ENCODE measurements around the gene CERS6.

DNA sequence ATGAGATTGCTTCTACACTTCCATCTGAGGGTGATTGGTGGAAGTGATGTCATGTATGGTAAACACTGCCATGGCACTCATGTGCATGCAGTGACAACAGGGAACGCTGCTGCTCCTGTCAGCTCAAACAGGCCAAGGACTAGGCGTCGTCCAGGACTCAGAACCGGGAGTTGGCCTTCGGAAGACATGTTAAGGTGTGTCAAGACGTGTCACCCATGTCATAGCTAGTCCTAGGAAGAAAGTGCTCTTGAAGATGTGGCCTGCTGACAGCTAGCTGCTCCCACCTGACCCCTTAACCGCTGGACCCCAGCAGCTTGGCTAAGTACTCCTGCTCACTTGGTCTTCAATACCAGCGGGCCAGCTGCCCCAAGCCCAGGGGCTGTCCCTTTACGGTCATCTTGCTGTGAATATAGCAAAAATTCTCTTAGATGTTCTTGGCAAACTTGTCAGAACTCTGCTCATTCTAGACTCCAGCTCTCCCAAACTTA lies 340.1 kb downstream of the CERS6 start:
- TF ChIP-seq EZH2 (IDR thresholded peaks at IDR 0.05) (no peak), POLR2AphosphoS5 (IDR thresholded peaks at IDR 0.05; ENCODE audit: borderline replicate concordance, low read depth, low read length) (no peak), FOXP2 (optimal IDR thresholded peaks at IDR 0.05; ENCODE audit: control extremely low read depth, extremely low read length, insufficient read depth) (no peak)

Measured in SK-N-MC (cell line).